H9 (cell line): ENCODE results near the gene WFS1. TPM values are rescaled to one million over a fixed set of nuclear protein-coding genes. Genes with fewer than 3 reads are reported as not detected.

ENCODE experiments used
- DNase-seq: peaks from one replicate; pipeline ENCODE4 v3.0.0-alpha.2; 2017
- H2AFZ ChIP-seq: one replicate; pipeline ENCODE4 v1.6.1; 2013; ENCODE audit warnings: mild to moderate bottlenecking, low read length, control low read depth, moderate library complexity
- H2AK5ac ChIP-seq: 2 replicates; pipeline ENCODE4 v1.6.1; 2013; ENCODE audit warnings: low read length, control low read depth, mixed read lengths; ENCODE audit not compliant: insufficient read length
- H2BK120ac ChIP-seq: one replicate; pipeline ENCODE4 v1.6.1; 2013; ENCODE audit warnings: low read depth, mild to moderate bottlenecking, low read length, control low read depth, inconsistent platforms; ENCODE audit not compliant: poor library complexity, severe bottlenecking
- H2BK12ac ChIP-seq: 2 replicates; pipeline ENCODE4 v1.6.1; 2013; ENCODE audit warnings: low read length, control low read depth, mixed read lengths, low read depth; ENCODE audit not compliant: insufficient read length
- H2BK15ac ChIP-seq: 2 replicates; pipeline ENCODE4 v1.6.1; 2013; ENCODE audit warnings: low read depth, low read length, control low read depth
- H2BK20ac ChIP-seq: one replicate; pipeline ENCODE4 v1.6.1; 2013; ENCODE audit warnings: low read depth, mild to moderate bottlenecking, low read length, control low read depth, inconsistent platforms; ENCODE audit not compliant: poor library complexity, severe bottlenecking
- H2BK5ac ChIP-seq: 2 replicates; pipeline ENCODE4 v1.6.1; 2013; ENCODE audit warnings: low read length, control low read depth, mixed read lengths; ENCODE audit not compliant: insufficient read length
- H3K14ac ChIP-seq: 2 replicates; pipeline ENCODE4 v1.6.1; 2013; ENCODE audit warnings: low read length, control low read depth; ENCODE audit not compliant: insufficient read depth
- H3K18ac ChIP-seq: 2 replicates; pipeline ENCODE4 v1.6.1; 2013; ENCODE audit warnings: low read depth, mild to moderate bottlenecking, mixed read lengths, low read length, control low read depth; ENCODE audit not compliant: insufficient read length
- H3K23ac ChIP-seq: 2 replicates; pipeline ENCODE4 v1.6.1; 2013; ENCODE audit warnings: low read length, control low read depth, mixed read lengths, low read depth; ENCODE audit not compliant: insufficient read length
- H3K23me2 ChIP-seq: 2 replicates; pipeline ENCODE4 v1.6.1; 2013; ENCODE audit warnings: low read depth, mild to moderate bottlenecking, mixed read lengths, low read length, control low read depth; ENCODE audit not compliant: insufficient read length, poor library complexity, severe bottlenecking
- H3K27ac ChIP-seq: 2 replicates; pipeline ENCODE4 v1.5.1; 2013; ENCODE audit warnings: low read length, control low read depth, mixed read lengths, low read depth; ENCODE audit not compliant: insufficient read length
- H3K27me3 ChIP-seq: 2 replicates; pipeline ENCODE4 v1.6.1; 2013; ENCODE audit warnings: low read length, control low read depth, inconsistent platforms; ENCODE audit not compliant: insufficient read depth
- H3K4ac ChIP-seq: 2 replicates; pipeline ENCODE4 v1.6.1; 2013; ENCODE audit warnings: low read depth, mild to moderate bottlenecking, control low read depth, inconsistent platforms, low read length, moderate library complexity
- H3K4me1 ChIP-seq: 2 replicates; pipeline ENCODE4 v1.6.1; 2013; ENCODE audit warnings: low read length, control low read depth, inconsistent platforms; ENCODE audit not compliant: insufficient read depth
- H3K4me2 ChIP-seq: 2 replicates; pipeline ENCODE4 v1.6.1; 2013; ENCODE audit warnings: low read length, control low read depth, mixed read lengths; ENCODE audit not compliant: insufficient read length, insufficient read depth
- H3K56ac ChIP-seq: 2 replicates; pipeline ENCODE4 v1.6.1; 2013; ENCODE audit warnings: low read depth, mild to moderate bottlenecking, mixed read lengths, low read length, control low read depth; ENCODE audit not compliant: insufficient read length
- H3K79me1 ChIP-seq: 2 replicates; pipeline ENCODE4 v1.6.1; 2013; ENCODE audit warnings: low read depth, mild to moderate bottlenecking, moderate library complexity, low read length, control low read depth, inconsistent platforms; ENCODE audit not compliant: insufficient read depth, poor library complexity, severe bottlenecking
- H3K79me2 ChIP-seq: 2 replicates; pipeline ENCODE4 v1.6.1; 2013; ENCODE audit warnings: low read length, control low read depth, inconsistent platforms; ENCODE audit not compliant: insufficient read depth
- H3K9ac ChIP-seq: 2 replicates; pipeline ENCODE4 v1.6.1; 2013; ENCODE audit warnings: low read length, control low read depth, mixed read lengths; ENCODE audit not compliant: insufficient read length; ENCODE audit errors: extremely low read depth
- H3K9me3 ChIP-seq: one replicate; pipeline ENCODE4 v1.6.1; 2013; ENCODE audit warnings: low read depth, low read length, inconsistent platforms; ENCODE audit not compliant: control insufficient read depth
- H3T11ph ChIP-seq: one replicate; pipeline ENCODE4 v1.6.1; 2013; ENCODE audit warnings: mild to moderate bottlenecking, low read length, control low read depth, inconsistent platforms
- H4K20me1 ChIP-seq: one replicate; pipeline ENCODE4 v1.6.1; 2013; ENCODE audit not compliant: control insufficient read depth, insufficient read length, insufficient read depth
- H4K5ac ChIP-seq: 2 replicates; pipeline ENCODE4 v1.6.1; 2013; ENCODE audit warnings: low read depth, mild to moderate bottlenecking, mixed read lengths, low read length, control low read depth; ENCODE audit not compliant: insufficient read length
- H4K8ac ChIP-seq: replicated peaks from 2 replicates; pipeline ENCODE4 v1.6.1; 2013; ENCODE audit warnings: low read length, control low read depth, mixed read lengths, low read depth; ENCODE audit not compliant: insufficient read length
- H4K91ac ChIP-seq: 2 replicates; pipeline ENCODE4 v1.6.1; 2013; ENCODE audit warnings: low read depth, mild to moderate bottlenecking, moderate library complexity, mixed read lengths, low read length, control low read depth; ENCODE audit not compliant: insufficient read length
- H3K27ac Mint-ChIP-seq, 3 experiments: 2 replicates in 2 of 3; 3 replicates in 1 of 3; pipeline ENCODE4 v1.8.0; 2020 to 2021; ENCODE audit warnings: mixed read lengths in 3 of 3, mild to moderate bottlenecking in 1 of 3, moderate library complexity in 1 of 3
- H3K27me3 Mint-ChIP-seq: 2 replicates; pipeline ENCODE4 v1.8.0; 2021; ENCODE audit warnings: low read depth, mild to moderate bottlenecking, moderate library complexity, mixed read lengths
- H3K36me3 Mint-ChIP-seq, 3 experiments: 2 replicates in 2 of 3; 3 replicates in 1 of 3; pipeline ENCODE4 v1.8.0; 2020 to 2021; ENCODE audit warnings: low read depth in 3 of 3, mixed read lengths in 3 of 3; ENCODE audit not compliant: insufficient read depth in 1 of 3
- H3K4me1 Mint-ChIP-seq, 2 experiments: 2 replicates each; pipeline ENCODE4 v1.8.0; 2020; ENCODE audit warnings: mixed read lengths in 2 of 2
- H3K4me3 Mint-ChIP-seq, 2 experiments: 2 replicates in 1 of 2; 3 replicates in 1 of 2; pipeline ENCODE4 v1.8.0; 2020 to 2021; ENCODE audit warnings: mild to moderate bottlenecking in 2 of 2, mixed read lengths in 2 of 2, moderate library complexity in 1 of 2
- H3K9me3 Mint-ChIP-seq, 2 experiments: 2 replicates in 1 of 2; 3 replicates in 1 of 2; pipeline ENCODE4 v1.8.0; 2020; ENCODE audit warnings: mild to moderate bottlenecking in 2 of 2, mixed read lengths in 2 of 2, moderate library complexity in 1 of 2
- CTCF ChIP-seq: fragments of 200-600 bp; sonication (generic); conservative IDR thresholded peaks from 3 replicates; pipeline ENCODE4 v1.8.0; 2021; ENCODE audit warnings: antibody characterized with exemption, mild to moderate bottlenecking
- WGBS: extraction: QIAGEN DNeasy Blood & Tissue Kit; methylation state at CpG from one replicate; pipeline ENCODE4 v1.1.7; 2013; ENCODE audit warnings: missing lambda C conversion rate, low lambda C conversion rate, mixed read lengths; ENCODE audit not compliant: insufficient read length; ENCODE audit errors: extremely low coverage; 5-methylcytosine and 5-hydroxymethylcytosine counted together
- total RNA-seq: library from RNA; stranded (reverse); gene quantifications from 2 replicates; pipeline ENCODE4 v1.2.1, GENCODE V29; 2021

WFS1 gene
- total RNA-seq, 1 experiment from 2014 or later: 18.9 TPM

GRCh38 chr4:6258741-6259140 lies 10.9 kb upstream of the WFS1 start:
- Histone ChIP-seq H4K8ac (no peak overlapping the region), H3K14ac (no peak overlapping the region), H3K79me2 (no peaks in the 10 kb centered on the region), H3K27me3 (no peaks in the 10 kb centered on the region), H4K20me1 (no peaks in the 10 kb centered on the region), H3K27ac (no peak overlapping the region), H3K9me3 (no peaks in the 10 kb centered on the region), H4K91ac (no peak overlapping the region), H3K4me1 (no peaks in the 10 kb centered on the region), H2BK12ac (no peak overlapping the region), H4K5ac (no peak overlapping the region), H3T11ph (no peak overlapping the region), H3K23ac (no peak overlapping the region), H2BK120ac (no peak overlapping the region), H2BK5ac (no peak overlapping the region), H3K18ac (no peak overlapping the region), H2BK20ac (no peak overlapping the region), H3K56ac (no peak overlapping the region), H2AK5ac (no peak overlapping the region), H3K79me1 (no peaks in the 10 kb centered on the region), H2AFZ (no peak overlapping the region), H3K4ac (no peak overlapping the region), H3K9ac (no peak overlapping the region), H2BK15ac (no peak overlapping the region), H3K4me2 (no peak overlapping the region), H3K23me2 (no peaks in the 10 kb centered on the region)
- Mint-ChIP-seq H3K27me3 (peaks cover 9% of the 10 kb centered on the region), H3K36me3 (no peaks in the 10 kb centered on the region), H3K9me3 (no peaks in the 10 kb centered on the region), H3K27ac (no peak overlapping the region; a peak in 1 of 7 replicates), H3K4me1 (peaks cover 10 to 24% of the 10 kb centered on the region in 2 experiments), H3K4me3 (no peak overlapping the region)
- no peak for TF ChIP-seq CTCF
- DNase-seq: no peak
- no CpG with 5 or more reads among the region's 4 CpGs for WGBS
